BE2C (cell line): Measurements from ENCODE around the gene MAP1LC3B.

ENCODE experiments used
- DNase-seq: peaks from one replicate; pipeline ENCODE4 v3.0.0-alpha.2; 2020
- H3K27me3 ChIP-seq: fragments of 250-450 bp; sonication (Bioruptor Pico); 2 replicates; pipeline ENCODE4 v1.5.1; 2020; ENCODE audit warnings: mild to moderate bottlenecking
- H3K36me3 ChIP-seq: fragments of 250-450 bp; sonication (Bioruptor Pico); 2 replicates; pipeline ENCODE4 v1.5.1; 2020; ENCODE audit warnings: mild to moderate bottlenecking
- H3K4me1 ChIP-seq: fragments of 250-450 bp; sonication (Bioruptor Pico); 2 replicates; pipeline ENCODE4 v1.5.1; 2020
- H3K4me3 ChIP-seq: 2 replicates; pipeline ENCODE4 v1.5.1; 2011; ENCODE audit warnings: low read depth, low read length
- H3K9me3 ChIP-seq: fragments of 250-450 bp; sonication (Bioruptor Pico); 2 replicates; pipeline ENCODE4 v1.5.1; 2020
- CTCF ChIP-seq: IDR thresholded peaks from 2 replicates; pipeline ENCODE4 v1.5.1; 2012; ENCODE audit warnings: mild to moderate bottlenecking, low read depth, low read length

Gene MAP1LC3B

GRCh38 chr16:87435372-87436224 is 43.5 kb downstream of the MAP1LC3B start:
- Histone ChIP-seq H3K27me3 (no peaks in the 10 kb centered on the region), H3K36me3 (peaks cover 6% of the 10 kb centered on the region; the same call in 1 of the 2 replicates), H3K4me3 (no peak overlapping the region), H3K4me1 (peaks cover 8% of the 10 kb centered on the region), H3K9me3 (no peaks in the 10 kb centered on the region)
- no peak for TF ChIP-seq CTCF
- no peak for DNase-seq

- H3K27me3 ChIP-seq = no peaks in the 10 kb centered on the region
- DNase-seq = no peak
- no peak overlapping the region for H3K4me3 ChIP-seq
- H3K4me1 ChIP-seq = peaks cover 8% of the 10 kb centered on the region
- no peaks in the 10 kb centered on the region for H3K9me3 ChIP-seq
- peaks cover 6% of the 10 kb centered on the region for H3K36me3 ChIP-seq
- TF ChIP-seq CTCF = no peak
Observed at GRCh38 chr16:87436225-87437172, 44.4 kb downstream of the MAP1LC3B start.

- Histone ChIP-seq H3K9me3 (no peaks in the 10 kb centered on the region), H3K4me1 (peaks cover 8% of the 10 kb centered on the region), H3K4me3 (no peak overlapping the region), H3K36me3 (peaks cover 10% of the 10 kb centered on the region), H3K27me3 (no peaks in the 10 kb centered on the region)
- no peak for DNase-seq
- TF ChIP-seq CTCF = no peak
Observed at GRCh38 chr16:87437327-87437726, 45.2 kb downstream of the MAP1LC3B start.

GRCh38 chr16:87437911-87438610 is 45.9 kb downstream of the MAP1LC3B start:
- Histone ChIP-seq H3K9me3 (no peaks in the 10 kb centered on the region), H3K36me3 (peaks cover 12% of the 10 kb centered on the region), H3K4me3 (no peak overlapping the region), H3K27me3 (no peaks in the 10 kb centered on the region), H3K4me1 (peaks cover 8% of the 10 kb centered on the region)
- DNase-seq = no peak
- peak; percentile 37; the same call in 1 of the 2 replicates for TF ChIP-seq CTCF

- Histone ChIP-seq H3K27me3 (no peaks in the 10 kb centered on the region), H3K4me3 (no peak overlapping the region), H3K9me3 (no peaks in the 10 kb centered on the region), H3K4me1 (peaks cover 8% of the 10 kb centered on the region), H3K36me3 (peaks cover 12% of the 10 kb centered on the region)
- TF ChIP-seq CTCF = no peak
- DNase-seq = no peak
Observed at GRCh38 chr16:87438611-87438985, 46.5 kb downstream of the MAP1LC3B start.
